Breast epithelium (tissue), 3 donors: ENCODE results near the gene OPHN1.

Source experiments
- POLR2A ChIP-seq: fragments of 450-650 bp; IDR thresholded peaks from one replicate; pipeline ENCODE4 v1.6.1; 2016; ENCODE audit warnings: antibody characterized with exemption, mild to moderate bottlenecking, moderate library complexity
- TF ChIP-seq, protein P1 (sequence below), 3 donors: fragments of 450-650 bp; IDR thresholded peaks; one replicate each; pipeline ENCODE4 v1.5.1; 2016 to 2017; ENCODE audit warnings: antibody characterized with exemption in 3 of 3, mild to moderate bottlenecking in 3 of 3, moderate library complexity in 3 of 3

DNA sequence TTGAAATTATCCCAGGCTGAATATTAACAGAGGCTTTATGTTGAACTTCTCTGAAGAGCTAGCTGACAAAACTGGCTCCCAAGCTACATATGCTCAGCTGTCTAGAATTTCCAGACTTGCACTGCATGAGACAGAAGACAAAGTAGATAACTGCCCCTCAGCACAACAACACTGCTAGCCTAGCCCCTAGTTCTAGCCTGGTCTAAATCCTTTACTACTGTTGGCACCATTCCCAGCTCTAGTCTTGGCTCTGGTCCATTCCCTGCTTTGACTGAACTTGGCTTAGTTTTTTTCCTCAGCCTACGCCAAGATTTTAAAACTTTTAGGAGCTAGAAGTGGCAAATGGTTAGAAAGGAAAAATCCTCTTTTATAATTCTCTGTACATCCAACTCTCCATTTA is 7.6 kb upstream of the OPHN1 start:
- TF ChIP-seq, protein P1, sequence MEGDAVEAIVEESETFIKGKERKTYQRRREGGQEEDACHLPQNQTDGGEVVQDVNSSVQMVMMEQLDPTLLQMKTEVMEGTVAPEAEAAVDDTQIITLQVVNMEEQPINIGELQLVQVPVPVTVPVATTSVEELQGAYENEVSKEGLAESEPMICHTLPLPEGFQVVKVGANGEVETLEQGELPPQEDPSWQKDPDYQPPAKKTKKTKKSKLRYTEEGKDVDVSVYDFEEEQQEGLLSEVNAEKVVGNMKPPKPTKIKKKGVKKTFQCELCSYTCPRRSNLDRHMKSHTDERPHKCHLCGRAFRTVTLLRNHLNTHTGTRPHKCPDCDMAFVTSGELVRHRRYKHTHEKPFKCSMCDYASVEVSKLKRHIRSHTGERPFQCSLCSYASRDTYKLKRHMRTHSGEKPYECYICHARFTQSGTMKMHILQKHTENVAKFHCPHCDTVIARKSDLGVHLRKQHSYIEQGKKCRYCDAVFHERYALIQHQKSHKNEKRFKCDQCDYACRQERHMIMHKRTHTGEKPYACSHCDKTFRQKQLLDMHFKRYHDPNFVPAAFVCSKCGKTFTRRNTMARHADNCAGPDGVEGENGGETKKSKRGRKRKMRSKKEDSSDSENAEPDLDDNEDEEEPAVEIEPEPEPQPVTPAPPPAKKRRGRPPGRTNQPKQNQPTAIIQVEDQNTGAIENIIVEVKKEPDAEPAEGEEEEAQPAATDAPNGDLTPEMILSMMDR (IDR thresholded peaks at IDR 0.05) = no peak
- TF ChIP-seq POLR2A = no peak
